ENCODE measurements around the gene MLN.

The MLN gene

GRCh38 chr6:33843131-33844121 is 39.6 kb upstream of the MLN start:
- H3K9me3 ChIP-seq (ENCODE audit: insufficient read depth, low read depth, low read length), result no peaks in the 10 kb centered on the region
- no peak overlapping the region for H3K9ac ChIP-seq (ENCODE audit: low read depth, low read length)
- H3K4me3 ChIP-seq (ENCODE audit: low read length), result no peak overlapping the region
- no peak overlapping the region for H3K27ac ChIP-seq (ENCODE audit: low read length)
- no peaks in the 10 kb centered on the region for H3K36me3 ChIP-seq (ENCODE audit: insufficient read depth, low read depth, low read length)
- H3K27me3 ChIP-seq (ENCODE audit: insufficient read depth, low read length), result no peaks in the 10 kb centered on the region
- H3K4me1 ChIP-seq (ENCODE audit: insufficient read depth, low read length), result peaks cover 17% of the 10 kb centered on the region

DNA sequence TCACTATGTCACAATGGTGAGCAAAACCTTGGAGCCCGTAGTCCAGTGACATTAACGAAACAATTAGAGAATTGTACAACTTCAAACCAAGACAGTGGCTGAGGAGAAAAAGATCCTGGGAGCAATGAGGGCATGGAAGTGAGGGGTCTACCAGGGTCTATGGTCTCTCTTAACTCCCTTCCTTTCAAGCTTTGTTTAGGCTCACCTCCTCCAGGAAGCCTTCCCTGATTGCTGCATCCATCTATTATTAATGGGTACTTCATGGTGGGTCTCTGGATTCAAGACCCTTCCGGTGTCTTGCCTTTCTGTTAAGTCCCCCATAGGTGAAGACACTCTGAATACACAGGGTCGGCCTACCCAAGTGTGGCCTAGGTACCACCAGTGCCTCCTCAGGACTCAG is 38.1 kb upstream of the MLN start:
- Histone ChIP-seq H3K9me3 (ENCODE audit: insufficient read depth, low read depth, low read length) (no peaks in the 10 kb centered on the region), H3K27me3 (ENCODE audit: insufficient read depth, low read length) (no peaks in the 10 kb centered on the region), H3K4me1 (ENCODE audit: insufficient read depth, low read length) (peaks cover 21% of the 10 kb centered on the region), H3K36me3 (ENCODE audit: insufficient read depth, low read depth, low read length) (no peaks in the 10 kb centered on the region), H3K4me3 (ENCODE audit: low read length) (no peak overlapping the region), H3K9ac (ENCODE audit: low read depth, low read length) (no peak overlapping the region), H3K27ac (ENCODE audit: low read length) (no peak overlapping the region)

DNA sequence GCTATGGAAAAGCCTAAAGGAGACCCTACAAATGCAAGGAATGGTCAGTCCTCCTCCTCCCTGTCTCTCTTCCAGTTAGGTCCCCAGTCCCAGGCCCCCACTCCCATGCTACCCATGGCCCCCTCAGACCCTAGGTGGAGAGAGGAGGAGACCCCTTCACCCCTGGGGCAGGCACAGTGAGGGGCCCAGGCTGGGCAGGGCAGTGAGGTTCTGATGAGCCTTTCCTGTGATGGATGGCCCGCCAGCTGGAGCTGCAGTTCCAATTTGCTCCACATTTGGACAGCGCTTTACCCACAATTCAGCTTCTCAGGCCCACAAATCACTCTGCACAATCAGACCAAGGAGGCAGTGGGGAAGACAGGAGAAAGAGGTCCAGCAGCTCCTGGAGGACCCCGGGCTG is 37.3 kb upstream of the MLN start:
- no peaks in the 10 kb centered on the region for H3K9me3 ChIP-seq (ENCODE audit: insufficient read depth, low read depth, low read length)
- H3K27me3 ChIP-seq (ENCODE audit: insufficient read depth, low read length), result no peaks in the 10 kb centered on the region
- H3K36me3 ChIP-seq (ENCODE audit: insufficient read depth, low read depth, low read length), result no peaks in the 10 kb centered on the region
- H3K4me3 ChIP-seq (ENCODE audit: low read length), result no peak overlapping the region
- no peak overlapping the region for H3K27ac ChIP-seq (ENCODE audit: low read length)
- H3K4me1 ChIP-seq (ENCODE audit: insufficient read depth, low read length), result peaks cover 21% of the 10 kb centered on the region
- no peak overlapping the region for H3K9ac ChIP-seq (ENCODE audit: low read depth, low read length)

DNA sequence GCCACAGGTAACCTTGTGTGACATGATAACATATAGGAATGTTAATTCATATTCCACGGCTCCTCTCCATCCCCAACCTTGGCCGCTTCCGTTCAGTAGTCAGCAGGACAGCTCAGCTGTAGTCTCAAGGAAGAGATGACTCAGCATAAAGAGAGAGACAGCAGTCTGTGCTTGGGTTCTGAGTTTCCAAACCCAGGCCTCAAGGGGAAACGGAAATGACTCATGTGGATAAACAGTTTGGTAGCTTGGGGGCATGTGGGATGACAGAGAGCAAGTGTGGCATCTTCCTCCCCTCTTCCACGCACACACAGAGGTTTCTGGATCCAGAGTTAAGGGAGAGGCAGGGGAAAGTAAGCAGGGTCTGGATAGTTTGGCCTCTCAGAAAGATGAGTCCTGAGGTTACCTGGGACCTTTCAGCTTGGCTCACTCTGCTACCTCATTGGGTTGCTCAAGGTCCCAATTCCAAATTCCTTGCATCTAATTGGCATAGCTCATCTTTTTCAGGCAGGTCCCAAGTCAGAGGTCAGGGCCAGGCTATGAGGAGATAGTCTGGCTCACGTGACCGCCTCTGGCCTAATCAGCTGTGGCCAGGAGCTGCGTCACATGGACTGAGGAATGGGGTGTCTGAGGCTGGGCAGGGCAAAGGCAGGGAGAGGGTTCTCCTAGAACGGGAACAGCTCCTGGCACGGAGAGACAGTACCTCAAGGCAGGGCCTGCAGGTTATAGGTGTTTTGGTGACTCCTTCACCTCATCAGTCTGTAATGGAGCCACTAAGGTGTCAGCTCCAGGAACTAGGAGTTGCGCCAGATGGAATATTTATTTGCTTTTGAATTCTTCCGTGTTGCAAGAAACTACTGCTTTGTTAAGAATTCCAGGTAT is 36.5 kb upstream of the MLN start:
- H3K27ac ChIP-seq (ENCODE audit: low read length), result no peak overlapping the region

DNA sequence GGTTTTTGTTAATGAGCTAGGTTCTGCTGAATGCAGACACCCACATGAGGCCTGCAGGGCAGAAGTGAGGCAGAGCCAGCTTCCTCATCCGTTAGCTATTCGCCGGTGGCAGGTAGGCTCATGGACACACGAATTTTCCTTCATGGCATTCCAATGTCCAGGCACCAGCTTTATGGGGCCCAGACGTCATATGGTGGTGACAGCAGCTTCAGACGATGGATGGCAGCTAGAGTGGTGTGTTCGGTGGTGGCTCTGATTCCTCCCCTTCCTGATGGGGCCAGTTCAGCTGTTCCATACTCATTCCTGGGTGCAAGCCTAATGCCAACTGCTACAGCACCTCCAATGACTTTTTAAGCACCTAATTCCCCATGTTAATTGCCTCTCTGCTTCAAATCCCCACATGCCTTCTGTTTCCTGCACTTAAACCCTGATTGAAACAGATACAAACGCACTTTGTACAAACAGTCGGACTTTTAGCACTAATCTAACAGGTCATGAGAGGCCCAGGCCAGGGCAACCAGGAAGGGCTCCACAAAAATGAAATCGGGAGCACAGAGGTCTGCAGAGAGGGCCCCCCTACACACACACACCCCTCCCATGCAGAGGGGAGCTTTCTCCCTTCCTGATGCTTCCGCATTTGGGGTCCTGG is 35.7 kb upstream of the MLN start:
- Histone ChIP-seq H3K36me3 (ENCODE audit: insufficient read depth, low read depth, low read length) (no peaks in the 10 kb centered on the region), H3K27me3 (ENCODE audit: insufficient read depth, low read length) (no peaks in the 10 kb centered on the region), H3K9ac (ENCODE audit: low read depth, low read length) (no peak overlapping the region), H3K4me1 (ENCODE audit: insufficient read depth, low read length) (peaks cover 21% of the 10 kb centered on the region), H3K4me3 (ENCODE audit: low read length) (no peak overlapping the region), H3K9me3 (ENCODE audit: insufficient read depth, low read depth, low read length) (no peaks in the 10 kb centered on the region), H3K27ac (ENCODE audit: low read length) (no peak overlapping the region)

More for the DNA sequence above, 36.5 kb upstream of the MLN start:
- Histone ChIP-seq H3K4me3 (ENCODE audit: low read length) (no peak overlapping the region), H3K36me3 (ENCODE audit: insufficient read depth, low read depth, low read length) (no peaks in the 10 kb centered on the region), H3K9ac (ENCODE audit: low read depth, low read length) (no peak overlapping the region), H3K27me3 (ENCODE audit: insufficient read depth, low read length) (no peaks in the 10 kb centered on the region), H3K9me3 (ENCODE audit: insufficient read depth, low read depth, low read length) (no peaks in the 10 kb centered on the region), H3K4me1 (ENCODE audit: insufficient read depth, low read length) (peaks cover 21% of the 10 kb centered on the region)

- Histone ChIP-seq H3K4me1 (ENCODE audit: insufficient read depth, low read length) (peaks cover 21% of the 10 kb centered on the region), H3K9me3 (ENCODE audit: insufficient read depth, low read depth, low read length) (no peaks in the 10 kb centered on the region), H3K27ac (ENCODE audit: low read length) (no peak overlapping the region), H3K27me3 (ENCODE audit: insufficient read depth, low read length) (no peaks in the 10 kb centered on the region), H3K4me3 (ENCODE audit: low read length) (no peak overlapping the region), H3K9ac (ENCODE audit: low read depth, low read length) (no peak overlapping the region), H3K36me3 (ENCODE audit: insufficient read depth, low read depth, low read length) (no peaks in the 10 kb centered on the region)
Observed at GRCh38 chr6:33838983-33839382, 35.2 kb upstream of the MLN start.

DNA sequence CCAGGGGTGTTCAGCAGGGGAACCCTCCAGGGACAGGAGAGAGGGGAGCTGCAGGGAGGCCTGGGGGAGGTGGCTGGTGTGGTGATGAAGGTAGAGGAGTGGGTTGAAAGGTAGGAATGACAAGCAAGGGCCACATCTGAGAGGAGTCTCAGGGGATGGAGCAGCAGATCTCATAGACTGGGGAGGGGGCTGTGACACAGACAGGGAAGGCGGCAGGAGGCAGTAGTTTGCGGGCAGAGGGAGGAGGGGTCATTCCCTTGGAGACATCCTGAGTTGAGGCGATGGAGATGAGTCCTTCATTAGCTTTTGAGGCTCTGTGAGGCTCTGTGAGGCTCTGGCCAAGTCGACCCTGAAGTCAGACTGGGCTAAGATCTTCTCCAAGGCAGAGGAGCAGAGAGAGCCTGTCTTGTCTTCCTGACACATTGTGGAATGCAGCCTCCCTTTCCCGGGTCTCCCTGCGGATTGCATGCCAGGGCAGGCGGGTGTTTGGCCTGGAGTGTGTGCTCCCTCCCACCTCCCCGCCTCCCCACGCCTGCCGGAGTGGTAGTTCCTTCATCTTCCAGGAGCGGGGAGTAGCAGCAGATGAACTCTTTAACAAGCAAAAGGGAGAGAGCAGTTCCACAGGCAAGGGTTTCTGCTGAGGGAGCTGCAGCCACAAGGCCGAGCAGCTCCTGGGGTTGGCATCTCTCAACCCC is 34.3 kb upstream of the MLN start:
- no peak overlapping the region for H3K27ac ChIP-seq (ENCODE audit: low read length)
- peaks cover 21% of the 10 kb centered on the region for H3K4me1 ChIP-seq (ENCODE audit: insufficient read depth, low read length)
- H3K36me3 ChIP-seq (ENCODE audit: insufficient read depth, low read depth, low read length), result no peaks in the 10 kb centered on the region
- H3K27me3 ChIP-seq (ENCODE audit: insufficient read depth, low read length), result no peaks in the 10 kb centered on the region
- no peak overlapping the region for H3K9ac ChIP-seq (ENCODE audit: low read depth, low read length)
- H3K9me3 ChIP-seq (ENCODE audit: insufficient read depth, low read depth, low read length), result peaks cover 7% of the 10 kb centered on the region
- H3K4me3 ChIP-seq (ENCODE audit: low read length), result no peak overlapping the region

DNA sequence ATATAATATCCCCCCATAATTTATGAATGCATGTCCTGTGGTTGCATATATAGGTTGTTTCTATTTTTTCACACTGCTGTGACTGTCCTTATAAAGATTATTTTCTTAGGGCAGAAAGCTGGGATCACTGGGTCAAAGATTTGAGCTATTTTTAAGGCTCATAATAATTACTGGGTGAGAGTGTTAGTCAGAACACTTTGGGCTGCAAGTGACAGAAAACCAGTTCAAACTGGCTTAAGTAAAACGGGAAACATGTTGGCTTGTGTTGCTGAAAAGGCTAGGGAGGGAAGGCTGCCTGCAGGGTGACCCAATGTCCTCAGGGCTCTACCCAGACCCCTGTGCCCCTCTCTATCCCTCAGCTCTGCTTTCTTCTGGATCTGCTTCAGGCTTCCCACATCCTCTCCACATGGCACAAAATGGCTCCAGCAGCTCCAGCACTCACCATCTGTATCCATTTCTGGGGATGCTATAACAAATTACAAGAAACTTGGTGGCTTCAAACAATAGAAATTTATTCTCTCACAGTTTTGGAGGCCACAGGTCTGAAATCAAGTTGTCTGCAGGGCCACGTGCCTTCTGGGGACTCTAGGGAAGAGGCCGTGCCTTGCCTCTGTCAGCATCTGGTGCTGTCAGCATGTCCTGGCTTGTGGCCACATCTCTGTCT is 33.1 kb upstream of the MLN start:
- H3K4me3 ChIP-seq (ENCODE audit: low read length), result no peak overlapping the region
- H3K36me3 ChIP-seq (ENCODE audit: insufficient read depth, low read depth, low read length), result no peaks in the 10 kb centered on the region
- H3K9ac ChIP-seq (ENCODE audit: low read depth, low read length), result no peak overlapping the region
- H3K27ac ChIP-seq (ENCODE audit: low read length), result no peak overlapping the region
- H3K4me1 ChIP-seq (ENCODE audit: insufficient read depth, low read length), result peaks cover 21% of the 10 kb centered on the region
- H3K27me3 ChIP-seq (ENCODE audit: insufficient read depth, low read length), result no peaks in the 10 kb centered on the region
- H3K9me3 ChIP-seq (ENCODE audit: insufficient read depth, low read depth, low read length), result peaks cover 7% of the 10 kb centered on the region

- no peak overlapping the region for H3K9ac ChIP-seq (ENCODE audit: low read depth, low read length)
- no peak overlapping the region for H3K4me3 ChIP-seq (ENCODE audit: low read length)
- peaks cover 13% of the 10 kb centered on the region; the same call in 1 of the 2 replicates for H3K27me3 ChIP-seq (ENCODE audit: insufficient read depth, low read length)
- H3K36me3 ChIP-seq (ENCODE audit: insufficient read depth, low read depth, low read length), result no peaks in the 10 kb centered on the region
- H3K9me3 ChIP-seq (ENCODE audit: insufficient read depth, low read depth, low read length), result peaks cover 7% of the 10 kb centered on the region
- H3K27ac ChIP-seq (ENCODE audit: low read length), result no peak overlapping the region
- peaks cover 13% of the 10 kb centered on the region; the same call in 1 of the 2 replicates for H3K4me1 ChIP-seq (ENCODE audit: insufficient read depth, low read length)
Observed at GRCh38 chr6:33834401-33835392, 30.9 kb upstream of the MLN start.

DNA sequence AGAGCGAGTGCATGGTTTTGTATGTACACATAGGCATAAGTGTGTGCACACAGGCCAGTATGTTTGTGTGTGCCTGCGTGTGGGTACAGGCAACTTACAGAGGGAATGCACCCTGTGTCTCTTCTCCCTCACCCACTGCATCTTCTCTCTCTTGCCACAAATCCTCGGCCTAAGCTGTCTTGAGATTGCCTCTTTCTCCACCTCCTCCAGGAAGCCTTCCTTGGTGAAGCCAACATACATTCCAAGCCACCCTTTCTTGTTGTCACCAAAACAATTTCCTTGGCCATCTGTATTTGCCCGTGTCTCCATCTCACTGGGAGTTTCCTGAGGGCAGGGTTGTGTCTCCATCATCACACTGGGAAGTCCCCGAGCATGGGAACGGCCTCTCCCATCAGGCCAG is 29.8 kb upstream of the MLN start:
- H3K27me3 ChIP-seq (ENCODE audit: insufficient read depth, low read length), result peaks cover 13% of the 10 kb centered on the region; the same call in 1 of the 2 replicates
- no peak overlapping the region for H3K4me3 ChIP-seq (ENCODE audit: low read length)
- peaks cover 13% of the 10 kb centered on the region; the same call in 1 of the 2 replicates for H3K4me1 ChIP-seq (ENCODE audit: insufficient read depth, low read length)
- H3K9me3 ChIP-seq (ENCODE audit: insufficient read depth, low read depth, low read length), result peaks cover 7% of the 10 kb centered on the region
- no peak overlapping the region for H3K27ac ChIP-seq (ENCODE audit: low read length)
- H3K36me3 ChIP-seq (ENCODE audit: insufficient read depth, low read depth, low read length), result no peaks in the 10 kb centered on the region
- H3K9ac ChIP-seq (ENCODE audit: low read depth, low read length), result no peak overlapping the region

Data from iPS-20b (cell line).